Upper lobe of left lung (tissue), 4 donors: ENCODE measurements around the gene SP140.

Source experiments
- POLR2A ChIP-seq, 4 donors: fragments of 450-650 bp; IDR thresholded peaks; one replicate each; pipeline ENCODE4 v1.5.1; 2016 to 2017; ENCODE audit warnings: antibody characterized with exemption in 4 of 4, mild to moderate bottlenecking in 2 of 4
- TF ChIP-seq, protein P1 (sequence below), 6 experiments: fragments of 450-650 bp in 4 of 6; fragments of 200-600 bp in 2 of 6; sonication (generic) in 2 of 6; IDR thresholded peaks; one replicate each; pipeline ENCODE4 v1.5.1; 2016 to 2019; ENCODE audit warnings: antibody characterized with exemption in 6 of 6

DNA sequence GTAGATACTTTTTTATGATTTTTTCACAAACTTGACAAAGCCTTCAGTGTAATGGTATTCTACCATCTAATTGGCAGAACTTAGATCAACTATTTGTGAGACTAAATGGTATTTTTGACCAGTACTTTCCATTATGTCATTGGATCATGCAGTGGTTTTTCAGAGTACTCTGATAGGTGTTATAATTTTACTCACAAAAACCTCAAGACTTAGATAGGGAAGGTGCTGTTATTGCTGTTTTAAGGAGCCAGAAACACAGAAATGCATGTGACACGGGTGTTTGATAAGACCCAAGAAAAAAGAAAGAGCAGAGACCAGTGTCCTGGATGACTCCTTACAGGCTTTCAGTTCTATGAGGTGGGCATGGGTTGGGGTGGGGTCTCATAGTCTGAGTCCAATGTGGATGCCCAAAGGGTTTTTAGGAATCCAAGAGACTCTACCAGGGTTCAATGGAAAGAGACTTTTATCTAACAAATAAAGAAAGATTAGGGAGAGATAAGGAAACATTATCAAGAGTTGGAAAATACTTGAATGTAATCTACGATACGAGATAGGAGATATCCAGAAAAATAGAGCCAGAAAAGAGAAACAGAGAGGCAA lies 31.3 kb downstream of the SP140 start:
- TF ChIP-seq, protein P1, sequence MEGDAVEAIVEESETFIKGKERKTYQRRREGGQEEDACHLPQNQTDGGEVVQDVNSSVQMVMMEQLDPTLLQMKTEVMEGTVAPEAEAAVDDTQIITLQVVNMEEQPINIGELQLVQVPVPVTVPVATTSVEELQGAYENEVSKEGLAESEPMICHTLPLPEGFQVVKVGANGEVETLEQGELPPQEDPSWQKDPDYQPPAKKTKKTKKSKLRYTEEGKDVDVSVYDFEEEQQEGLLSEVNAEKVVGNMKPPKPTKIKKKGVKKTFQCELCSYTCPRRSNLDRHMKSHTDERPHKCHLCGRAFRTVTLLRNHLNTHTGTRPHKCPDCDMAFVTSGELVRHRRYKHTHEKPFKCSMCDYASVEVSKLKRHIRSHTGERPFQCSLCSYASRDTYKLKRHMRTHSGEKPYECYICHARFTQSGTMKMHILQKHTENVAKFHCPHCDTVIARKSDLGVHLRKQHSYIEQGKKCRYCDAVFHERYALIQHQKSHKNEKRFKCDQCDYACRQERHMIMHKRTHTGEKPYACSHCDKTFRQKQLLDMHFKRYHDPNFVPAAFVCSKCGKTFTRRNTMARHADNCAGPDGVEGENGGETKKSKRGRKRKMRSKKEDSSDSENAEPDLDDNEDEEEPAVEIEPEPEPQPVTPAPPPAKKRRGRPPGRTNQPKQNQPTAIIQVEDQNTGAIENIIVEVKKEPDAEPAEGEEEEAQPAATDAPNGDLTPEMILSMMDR (IDR thresholded peaks at IDR 0.05), result no peak
- no peak for TF ChIP-seq POLR2A (IDR thresholded peaks at IDR 0.05)
